Keratinocyte (primary cell): Measurements from ENCODE around the gene HDGFL2.

Experiments
- EZH2 ChIP-seq: IDR thresholded peaks from one replicate; pipeline ENCODE4 v1.6.1; 2012; ENCODE audit warnings: inconsistent platforms, mild to moderate bottlenecking, low read length, moderate library complexity
- TF ChIP-seq, protein P1 (sequence below), 3 experiments: IDR thresholded peaks in 1 of 3; conservative IDR thresholded peaks in 1 of 3; optimal IDR thresholded peaks in 1 of 3; 2 replicates in 2 of 3; 3 replicates in 1 of 3; pipeline versions ENCODE3 to v1.5.1; 2011; ENCODE audit warnings: low read length in 3 of 3, mild to moderate bottlenecking in 3 of 3, moderate library complexity in 2 of 3, control low read depth in 1 of 3, inconsistent platforms in 1 of 3; ENCODE audit not compliant: insufficient read depth in 2 of 3; ENCODE audit errors: extremely low read depth in 1 of 3

DNA sequence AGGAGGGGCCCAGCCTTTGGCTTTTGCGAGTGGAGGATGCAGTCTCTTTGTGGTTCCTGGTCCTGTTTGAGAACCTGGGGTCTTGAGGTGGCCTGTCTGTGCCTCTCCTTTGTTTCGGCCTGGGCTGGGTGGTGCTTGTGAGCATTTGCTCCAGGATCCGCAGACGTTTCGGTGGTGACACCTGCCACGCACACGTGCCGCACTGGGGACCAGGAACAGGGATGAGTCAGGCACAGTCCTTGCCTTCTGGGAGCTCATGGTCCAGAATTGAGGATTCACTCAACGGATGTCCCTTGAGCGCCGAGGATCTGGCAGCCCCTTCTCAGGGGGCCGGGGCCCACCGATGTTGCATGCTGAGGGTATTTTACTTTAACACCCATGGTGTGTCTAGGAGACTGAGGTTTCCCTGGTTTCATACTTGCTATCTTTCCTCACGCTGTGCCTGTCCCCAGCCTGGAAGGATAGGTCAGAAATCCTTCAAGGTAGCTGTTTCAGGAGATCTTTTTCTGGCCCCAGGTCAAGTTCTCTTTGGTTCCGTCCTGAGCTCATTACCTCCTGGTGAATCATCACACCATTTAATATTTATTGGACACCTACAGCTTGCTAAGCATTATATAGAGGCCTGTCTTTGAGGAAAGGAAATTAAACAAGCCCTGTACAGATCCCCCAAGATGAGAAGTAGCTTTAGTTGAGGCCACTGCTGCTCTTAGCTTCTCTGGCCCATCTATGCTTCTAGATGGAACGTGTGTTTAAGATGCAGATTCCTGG, 5.1 kb downstream of the HDGFL2 start:
- no peak for TF ChIP-seq EZH2
- TF ChIP-seq, protein P1, sequence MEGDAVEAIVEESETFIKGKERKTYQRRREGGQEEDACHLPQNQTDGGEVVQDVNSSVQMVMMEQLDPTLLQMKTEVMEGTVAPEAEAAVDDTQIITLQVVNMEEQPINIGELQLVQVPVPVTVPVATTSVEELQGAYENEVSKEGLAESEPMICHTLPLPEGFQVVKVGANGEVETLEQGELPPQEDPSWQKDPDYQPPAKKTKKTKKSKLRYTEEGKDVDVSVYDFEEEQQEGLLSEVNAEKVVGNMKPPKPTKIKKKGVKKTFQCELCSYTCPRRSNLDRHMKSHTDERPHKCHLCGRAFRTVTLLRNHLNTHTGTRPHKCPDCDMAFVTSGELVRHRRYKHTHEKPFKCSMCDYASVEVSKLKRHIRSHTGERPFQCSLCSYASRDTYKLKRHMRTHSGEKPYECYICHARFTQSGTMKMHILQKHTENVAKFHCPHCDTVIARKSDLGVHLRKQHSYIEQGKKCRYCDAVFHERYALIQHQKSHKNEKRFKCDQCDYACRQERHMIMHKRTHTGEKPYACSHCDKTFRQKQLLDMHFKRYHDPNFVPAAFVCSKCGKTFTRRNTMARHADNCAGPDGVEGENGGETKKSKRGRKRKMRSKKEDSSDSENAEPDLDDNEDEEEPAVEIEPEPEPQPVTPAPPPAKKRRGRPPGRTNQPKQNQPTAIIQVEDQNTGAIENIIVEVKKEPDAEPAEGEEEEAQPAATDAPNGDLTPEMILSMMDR (optimal IDR thresholded peaks at IDR 0.05 in 1 of 3, IDR thresholded peaks at IDR 0.05 in 1 of 3, conservative IDR thresholded peaks at IDR 0.05 in 1 of 3; ENCODE audit: extremely low read depth in 1 of 3, insufficient read depth in 2 of 3, low read length in 3 of 3): no peak
